Calu3 (cell line): ENCODE results near the gene CISTR. TPM values are rescaled to one million over a fixed set of nuclear protein-coding genes. Genes with fewer than 3 reads are reported as not detected.

Experiments
- BruUV-seq: library from RNA; stranded (reverse); fragments of 400-500 nt; replicated peaks from 2 replicates; lab custom pipeline; 2021; lab: Mats Ljungman, UMichigan
- CTCF ChIA-PET: fragments of 300-600 bp; sonication (Branson Sonifier 250); formaldehyde crosslinking; loops from one replicate; lab custom pipeline; 2022; ENCODE audit warnings: antibody characterized with exemption; lab: Charles Lee
- DNase-seq: peaks from one replicate; pipeline ENCODE4 v3.0.0; 2022
- H3K27ac Mint-ChIP-seq: one replicate; pipeline ENCODE4 v1.8.0; 2022; ENCODE audit warnings: mixed read lengths; ENCODE audit not compliant: unreplicated experiment
- H3K27me3 Mint-ChIP-seq: one replicate; pipeline ENCODE4 v1.8.0; 2022; ENCODE audit warnings: mixed read lengths; ENCODE audit not compliant: unreplicated experiment
- H3K36me3 Mint-ChIP-seq: one replicate; pipeline ENCODE4 v1.8.0; 2022; ENCODE audit warnings: mild to moderate bottlenecking, moderate library complexity, mixed read lengths; ENCODE audit not compliant: insufficient read depth, unreplicated experiment
- H3K4me1 Mint-ChIP-seq: one replicate; pipeline ENCODE4 v1.8.0; 2022; ENCODE audit warnings: mild to moderate bottlenecking, low read depth, mixed read lengths; ENCODE audit not compliant: unreplicated experiment
- H3K4me3 Mint-ChIP-seq: one replicate; pipeline ENCODE4 v1.8.0; 2022; ENCODE audit warnings: mild to moderate bottlenecking, low read depth, moderate library complexity, mixed read lengths; ENCODE audit not compliant: unreplicated experiment
- H3K9me3 Mint-ChIP-seq: one replicate; pipeline ENCODE4 v1.8.0; 2022; ENCODE audit warnings: low read depth, mixed read lengths; ENCODE audit not compliant: unreplicated experiment
- intact Hi-C: fragments of 100-400 bp; cut with micrococcal nuclease; formaldehyde crosslinking; loops from one replicate; pipeline ENCODE4 v1.10.0; 2022; ENCODE audit not compliant: unreplicated experiment
- total RNA-seq: library from RNA; stranded (reverse); gene quantifications from 2 replicates; pipeline ENCODE4 v1.2.3, GENCODE V29; 2022
- TF ChIP-seq, protein P1 (sequence below): fragments of 200-600 bp; IDR thresholded peaks from one replicate; pipeline ENCODE4 v1.8.0; 2022; ENCODE audit warnings: antibody characterized with exemption; ENCODE audit not compliant: unreplicated experiment

The CISTR gene
- total RNA-seq, 1 experiment from 2014 or later: not detected

DNA sequence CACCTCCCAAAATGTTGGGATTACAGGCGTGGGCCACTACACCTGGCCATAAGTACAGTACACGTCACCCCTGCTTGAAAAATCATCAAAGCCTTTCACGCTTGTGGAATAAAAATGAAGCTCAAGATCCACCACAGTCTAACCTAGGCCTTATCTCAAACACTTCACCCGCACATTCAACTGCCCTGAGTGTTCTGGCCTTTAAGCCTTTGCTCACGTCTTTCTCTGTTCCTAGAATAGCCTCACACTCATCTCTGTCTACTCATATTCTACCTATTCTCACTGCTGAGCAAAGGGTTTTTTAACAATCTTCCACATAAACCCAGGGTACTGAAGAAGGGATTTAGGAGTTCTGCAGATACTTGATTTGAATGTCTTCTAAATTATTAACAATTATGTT lies 34.5 kb downstream of the CISTR start:
- Mint-ChIP-seq H3K27ac (no peak overlapping the region), H3K36me3 (peaks cover 4% of the 10 kb centered on the region), H3K4me1 (no peaks in the 10 kb centered on the region), H3K4me3 (no peak overlapping the region), H3K27me3 (peaks cover 17% of the 10 kb centered on the region), H3K9me3 (no peaks in the 10 kb centered on the region)
- DNase-seq: no peak
- CTCF ChIA-PET: interaction anchor here (0.6 kb wide), 1 partner anchor 306 kb away, joined by 3 read pairs; no protein-coding TSS in a partner anchor
- BruUV-seq: no TSS peak
- intact Hi-C loops: no loop called here
- TF ChIP-seq, protein P1, sequence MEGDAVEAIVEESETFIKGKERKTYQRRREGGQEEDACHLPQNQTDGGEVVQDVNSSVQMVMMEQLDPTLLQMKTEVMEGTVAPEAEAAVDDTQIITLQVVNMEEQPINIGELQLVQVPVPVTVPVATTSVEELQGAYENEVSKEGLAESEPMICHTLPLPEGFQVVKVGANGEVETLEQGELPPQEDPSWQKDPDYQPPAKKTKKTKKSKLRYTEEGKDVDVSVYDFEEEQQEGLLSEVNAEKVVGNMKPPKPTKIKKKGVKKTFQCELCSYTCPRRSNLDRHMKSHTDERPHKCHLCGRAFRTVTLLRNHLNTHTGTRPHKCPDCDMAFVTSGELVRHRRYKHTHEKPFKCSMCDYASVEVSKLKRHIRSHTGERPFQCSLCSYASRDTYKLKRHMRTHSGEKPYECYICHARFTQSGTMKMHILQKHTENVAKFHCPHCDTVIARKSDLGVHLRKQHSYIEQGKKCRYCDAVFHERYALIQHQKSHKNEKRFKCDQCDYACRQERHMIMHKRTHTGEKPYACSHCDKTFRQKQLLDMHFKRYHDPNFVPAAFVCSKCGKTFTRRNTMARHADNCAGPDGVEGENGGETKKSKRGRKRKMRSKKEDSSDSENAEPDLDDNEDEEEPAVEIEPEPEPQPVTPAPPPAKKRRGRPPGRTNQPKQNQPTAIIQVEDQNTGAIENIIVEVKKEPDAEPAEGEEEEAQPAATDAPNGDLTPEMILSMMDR: no peak

DNA sequence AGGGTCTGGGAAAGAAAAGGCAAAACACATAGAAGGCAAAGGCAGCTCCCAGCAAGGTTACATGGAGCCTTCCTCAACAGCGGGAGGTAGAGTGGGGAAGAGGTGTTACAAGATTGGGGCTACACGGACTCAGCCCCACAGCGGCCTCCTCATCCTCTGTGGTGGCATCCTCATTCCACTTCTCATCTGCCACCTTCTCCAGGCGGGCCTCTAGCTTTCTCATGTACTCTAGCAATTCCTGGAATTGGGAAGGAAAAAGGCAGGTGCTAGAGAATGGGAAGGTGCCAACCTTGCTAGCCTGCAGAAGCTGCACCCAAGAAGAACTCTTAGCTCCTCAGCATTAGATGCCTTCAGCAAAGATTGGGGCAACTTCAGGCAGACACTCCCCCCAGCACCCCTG lies 37.8 kb downstream of the CISTR start:
- Mint-ChIP-seq H3K9me3 (no peaks in the 10 kb centered on the region), H3K36me3 (peaks cover 4% of the 10 kb centered on the region), H3K27me3 (peaks cover 47% of the 10 kb centered on the region), H3K27ac (no peak overlapping the region), H3K4me1 (no peaks in the 10 kb centered on the region), H3K4me3 (no peak overlapping the region)
- CTCF ChIA-PET: no interaction called here
- BruUV-seq: no TSS peak
- intact Hi-C loops: no loop called here
- TF ChIP-seq, protein P1: no peak
- DNase-seq: no peak

DNA sequence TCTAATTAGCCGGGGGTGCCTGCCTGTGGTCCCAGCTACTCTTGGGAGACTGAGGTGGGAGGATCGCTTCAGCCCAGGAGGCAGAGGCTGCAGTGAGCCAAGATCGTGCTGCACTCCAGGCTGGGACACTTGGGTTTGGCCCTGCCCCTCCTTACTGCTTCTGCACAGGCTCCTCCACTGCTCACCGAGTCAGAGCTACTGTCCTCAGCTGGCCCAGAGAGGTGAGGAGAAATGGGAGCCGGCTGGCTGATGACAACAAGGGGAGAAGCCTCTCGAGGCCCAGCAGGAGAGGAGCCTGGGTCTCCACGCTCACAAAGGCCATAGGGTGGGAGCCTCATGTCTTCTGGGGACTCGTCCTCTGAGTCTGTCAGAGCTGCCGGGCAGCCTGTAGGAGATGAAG lies 38.3 kb downstream of the CISTR start:
- Mint-ChIP-seq H3K27me3 (peaks cover 52% of the 10 kb centered on the region), H3K36me3 (peaks cover 4% of the 10 kb centered on the region), H3K4me1 (no peaks in the 10 kb centered on the region), H3K4me3 (no peak overlapping the region), H3K9me3 (no peaks in the 10 kb centered on the region), H3K27ac (no peak overlapping the region)
- CTCF ChIA-PET: no interaction called here
- TF ChIP-seq, protein P1: no peak
- DNase-seq: no peak
- intact Hi-C loops: no loop called here
- no TSS peak for BruUV-seq

DNA sequence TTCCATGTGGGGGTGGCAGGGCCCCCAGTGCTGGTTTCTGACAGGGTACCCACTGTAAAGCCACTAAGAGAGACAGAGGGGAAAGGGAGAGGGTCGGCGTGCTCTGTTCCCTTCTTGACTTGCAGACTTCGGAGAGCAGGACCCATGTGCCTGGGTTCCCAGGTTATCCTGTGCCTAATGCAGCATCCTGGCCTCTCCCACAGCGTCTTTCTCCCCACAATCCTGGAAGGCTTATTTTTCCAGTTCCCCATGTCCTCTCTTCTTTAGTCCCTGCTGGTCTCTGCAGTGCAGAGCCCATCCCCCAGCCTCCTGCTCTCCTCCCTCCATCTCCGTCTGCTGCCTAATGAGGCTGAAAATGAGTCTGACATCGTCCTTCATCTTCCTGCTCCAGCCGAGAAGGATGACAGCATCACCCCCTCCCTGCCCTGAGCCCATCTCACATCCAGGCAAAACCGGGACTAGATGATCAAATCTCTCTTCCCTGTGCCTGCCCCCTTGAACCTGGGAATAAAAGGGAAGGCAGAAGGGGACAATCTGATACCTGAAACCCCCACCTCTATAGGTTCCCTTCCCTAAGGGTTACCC lies 39.6 kb downstream of the CISTR start:
- Mint-ChIP-seq H3K27ac (no peak overlapping the region), H3K4me3 (no peak overlapping the region), H3K9me3 (no peaks in the 10 kb centered on the region), H3K36me3 (peaks cover 4% of the 10 kb centered on the region), H3K4me1 (no peaks in the 10 kb centered on the region), H3K27me3 (peaks cover 66% of the 10 kb centered on the region)
- DNase-seq: no peak
- BruUV-seq: no TSS peak
- intact Hi-C loops: no loop called here
- TF ChIP-seq, protein P1: no peak
- CTCF ChIA-PET: no interaction called here
